Measurements from ENCODE around the gene ORC6. TPM values are rescaled to one million over a fixed set of nuclear protein-coding genes. Genes with fewer than 3 reads are reported as not detected.

Gene ORC6
- polyA plus RNA-seq, 3 donors: 0.21 to 1.5 (median 0.31) TPM

DNA sequence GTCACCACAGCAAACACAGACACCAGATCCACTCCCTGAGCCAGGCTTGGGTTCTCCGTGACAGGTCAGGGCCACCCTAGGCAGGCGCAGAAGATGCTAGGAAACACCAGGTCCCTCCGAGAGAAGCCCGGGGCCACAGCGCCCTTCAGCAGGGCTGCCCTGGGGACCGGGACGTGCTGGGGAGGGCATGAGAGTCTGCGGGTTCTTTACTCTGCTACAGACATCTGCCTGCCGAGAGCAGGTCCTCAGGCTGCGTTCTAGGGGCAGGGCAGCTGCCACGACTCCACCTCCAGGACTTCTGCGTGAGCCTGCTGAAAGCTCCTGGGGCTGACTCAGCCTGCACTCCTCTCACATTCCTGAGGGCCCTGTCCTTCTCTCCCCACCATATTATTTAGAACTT, 47.2 kb downstream of the ORC6 start:
- H3K9me3 ChIP-seq (replicated peaks in 1 of 2; ENCODE audit: control insufficient read depth in 1 of 2, insufficient read depth in 1 of 2, low read length in 2 of 2): no peaks in the 10 kb centered on the region
- no peak for DNase-seq

DNA sequence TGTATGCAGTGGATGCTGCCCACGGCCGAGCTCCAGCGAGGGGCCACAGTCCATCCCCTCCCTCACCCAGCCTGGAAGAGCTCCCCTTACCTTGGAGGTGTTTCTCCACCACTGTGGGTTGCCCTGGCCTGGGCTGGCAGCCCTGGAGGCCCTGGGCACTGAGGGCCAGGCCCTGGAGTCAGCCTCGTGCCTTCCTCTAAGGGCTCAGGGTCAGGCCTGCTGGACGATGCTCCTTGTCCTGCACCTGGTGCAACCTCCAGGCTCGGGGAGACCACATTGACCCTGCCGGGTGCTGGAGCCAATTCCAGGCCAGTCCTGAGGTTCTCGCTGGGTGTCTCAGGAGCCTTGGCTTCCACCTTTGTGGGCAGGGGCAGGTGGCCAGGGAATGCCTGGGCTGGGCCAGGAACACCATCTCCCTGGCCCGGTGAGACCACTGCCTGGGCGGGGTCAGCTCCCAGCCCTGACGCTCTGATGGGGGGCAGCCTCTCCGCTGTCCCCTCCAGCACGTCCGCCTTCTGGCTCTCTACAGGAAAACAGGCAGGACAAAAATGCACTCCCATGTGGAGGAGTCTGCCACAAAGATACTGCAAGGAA, 48.3 kb downstream of the ORC6 start:
- Mint-ChIP-seq H3K27me3 (ENCODE audit: low read depth in 3 of 3) (peaks cover 0 to 2% (median 0%) of the 10 kb centered on the region in 3 donors), H3K4me3 (no peak overlapping the region), H3K36me3 (no peaks in the 10 kb centered on the region), H3K9me3 (no peaks in the 10 kb centered on the region), H3K27ac (no peak overlapping the region), H3K4me1 (peaks cover 5% of the 10 kb centered on the region)
- Histone ChIP-seq H3K9ac (ENCODE audit: insufficient read depth, low read length, poor library complexity, severe bottlenecking) (no peak overlapping the region), H4K20me1 (ENCODE audit: insufficient read depth, low read length) (no peaks in the 10 kb centered on the region), H3K36me3 (replicated peaks in 1 of 2; ENCODE audit: control insufficient read depth in 1 of 2, insufficient read depth in 2 of 2, low read length in 2 of 2) (no peaks in the 10 kb centered on the region), H3K4me3 (replicated peaks in 1 of 3; ENCODE audit: low read depth in 2 of 3, low read length in 3 of 3) (no peak overlapping the region), H3K79me2 (ENCODE audit: insufficient read depth, low read length) (no peaks in the 10 kb centered on the region), H2AFZ (ENCODE audit: insufficient read depth, low read depth, low read length, poor library complexity, severe bottlenecking) (no peak overlapping the region), H3K4me2 (replicated peaks; ENCODE audit: extremely low read depth, low read length, poor library complexity, severe bottlenecking) (no peak overlapping the region), H3K27ac (ENCODE audit: low read depth in 1 of 2, low read length in 2 of 2) (no peak overlapping the region), H3K27me3 (ENCODE audit: control insufficient read depth in 2 of 2, insufficient read depth in 2 of 2, low read length in 2 of 2) (no peaks in the 10 kb centered on the region), H3K4me1 (ENCODE audit: control insufficient read depth in 1 of 2, insufficient read depth in 2 of 2, low read length in 2 of 2) (peaks cover 4 to 5% of the 10 kb centered on the region in 2 donors), H3K9me3 (replicated peaks in 1 of 2; ENCODE audit: control insufficient read depth in 1 of 2, insufficient read depth in 1 of 2, low read length in 2 of 2) (no peaks in the 10 kb centered on the region)
- WGBS (ENCODE audit: insufficient coverage): 98% methylated on average over 14 of the region's 14 CpGs
- intact Hi-C loops (cut with micrococcal nuclease): no loop called here
- no peak for DNase-seq
- TF ChIP-seq, protein P1, sequence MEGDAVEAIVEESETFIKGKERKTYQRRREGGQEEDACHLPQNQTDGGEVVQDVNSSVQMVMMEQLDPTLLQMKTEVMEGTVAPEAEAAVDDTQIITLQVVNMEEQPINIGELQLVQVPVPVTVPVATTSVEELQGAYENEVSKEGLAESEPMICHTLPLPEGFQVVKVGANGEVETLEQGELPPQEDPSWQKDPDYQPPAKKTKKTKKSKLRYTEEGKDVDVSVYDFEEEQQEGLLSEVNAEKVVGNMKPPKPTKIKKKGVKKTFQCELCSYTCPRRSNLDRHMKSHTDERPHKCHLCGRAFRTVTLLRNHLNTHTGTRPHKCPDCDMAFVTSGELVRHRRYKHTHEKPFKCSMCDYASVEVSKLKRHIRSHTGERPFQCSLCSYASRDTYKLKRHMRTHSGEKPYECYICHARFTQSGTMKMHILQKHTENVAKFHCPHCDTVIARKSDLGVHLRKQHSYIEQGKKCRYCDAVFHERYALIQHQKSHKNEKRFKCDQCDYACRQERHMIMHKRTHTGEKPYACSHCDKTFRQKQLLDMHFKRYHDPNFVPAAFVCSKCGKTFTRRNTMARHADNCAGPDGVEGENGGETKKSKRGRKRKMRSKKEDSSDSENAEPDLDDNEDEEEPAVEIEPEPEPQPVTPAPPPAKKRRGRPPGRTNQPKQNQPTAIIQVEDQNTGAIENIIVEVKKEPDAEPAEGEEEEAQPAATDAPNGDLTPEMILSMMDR (IDR thresholded peaks at IDR 0.05): no peak

More for the DNA sequence above, 47.2 kb downstream of the ORC6 start:
- no peak overlapping the region for H2AFZ ChIP-seq (ENCODE audit: insufficient read depth, low read depth, low read length, poor library complexity, severe bottlenecking)
- 97% methylated on average over 12 of the region's 12 CpGs for WGBS (ENCODE audit: insufficient coverage)
- H4K20me1 ChIP-seq (ENCODE audit: insufficient read depth, low read length): no peaks in the 10 kb centered on the region
- H3K4me3 ChIP-seq (replicated peaks in 1 of 3; ENCODE audit: low read depth in 2 of 3, low read length in 3 of 3): no peak overlapping the region
- no peaks in the 10 kb centered on the region for H3K36me3 ChIP-seq (replicated peaks in 1 of 2; ENCODE audit: control insufficient read depth in 1 of 2, insufficient read depth in 2 of 2, low read length in 2 of 2)
- no peaks in the 10 kb centered on the region for H3K79me2 ChIP-seq (ENCODE audit: insufficient read depth, low read length)
- no peaks in the 10 kb centered on the region for H3K27me3 ChIP-seq (ENCODE audit: control insufficient read depth in 2 of 2, insufficient read depth in 2 of 2, low read length in 2 of 2)
- no peak overlapping the region for H3K4me2 ChIP-seq (replicated peaks; ENCODE audit: extremely low read depth, low read length, poor library complexity, severe bottlenecking)
- no peaks in the 10 kb centered on the region for H3K4me1 ChIP-seq (ENCODE audit: control insufficient read depth in 1 of 2, insufficient read depth in 2 of 2, low read length in 2 of 2)
- Mint-ChIP-seq H3K4me1 (no peaks in the 10 kb centered on the region), H3K27me3 (ENCODE audit: low read depth in 3 of 3) (no peaks in the 10 kb centered on the region), H3K36me3 (no peaks in the 10 kb centered on the region), H3K9me3 (no peaks in the 10 kb centered on the region), H3K27ac (no peak overlapping the region), H3K4me3 (no peak overlapping the region)
- H3K27ac ChIP-seq (ENCODE audit: low read depth in 1 of 2, low read length in 2 of 2): no peak overlapping the region
- TF ChIP-seq, protein P1 (IDR thresholded peaks at IDR 0.05): no peak
- H3K9ac ChIP-seq (ENCODE audit: insufficient read depth, low read length, poor library complexity, severe bottlenecking): no peak overlapping the region
- intact Hi-C loops (cut with micrococcal nuclease): no loop called here

Measured in CD14-positive monocyte (primary cell).